K562 (cell line): Measurements from ENCODE around the gene BOLL. TPM values are rescaled to one million over a fixed set of nuclear protein-coding genes. Genes with fewer than 3 reads are reported as not detected.

Experiments
- BRD4 ChIP-seq: fragments of 200-600 bp; sonication (generic); IDR thresholded peaks from 2 replicates; pipeline ENCODE4 v1.6.1; 2017; ENCODE audit warnings: inconsistent platforms
- EGR1 ChIP-seq: fragments of 450-650 bp; conservative IDR thresholded peaks from 2 replicates; pipeline ENCODE4 v1.6.1; 2017; ENCODE audit warnings: mild to moderate bottlenecking
- EP400 ChIP-seq: fragments of 450-650 bp; IDR thresholded peaks from 2 replicates; pipeline ENCODE4 v1.6.1; 2017; ENCODE audit warnings: antibody characterized with exemption, mild to moderate bottlenecking, moderate library complexity
- L3MBTL2 ChIP-seq: fragments of 450-650 bp; IDR thresholded peaks from 2 replicates; pipeline ENCODE4 v1.6.1; 2016; ENCODE audit warnings: mild to moderate bottlenecking, moderate library complexity
- MGA ChIP-seq: fragments of 450-650 bp; IDR thresholded peaks from 2 replicates; pipeline ENCODE4 v1.6.1; 2016; ENCODE audit warnings: mild to moderate bottlenecking, moderate library complexity
- PKNOX1 ChIP-seq: fragments of 450-650 bp; IDR thresholded peaks from 2 replicates; pipeline ENCODE4 v1.6.1; 2016
- POLR2A ChIP-seq: fragments of 450-650 bp; conservative IDR thresholded peaks from 2 replicates; pipeline ENCODE4 v1.6.1; 2016
- RBFOX2 ChIP-seq: fragments of 200-400 bp; formaldehyde crosslinking; IDR thresholded peaks from 2 replicates; pipeline ENCODE4 v1.6.1; 2017; ENCODE audit warnings: low read depth, mild to moderate bottlenecking, low read length, moderate library complexity
- SMAD4 ChIP-seq: fragments of 250-450 bp; sonication (Bioruptor Pico); conservative IDR thresholded peaks from 2 replicates; pipeline ENCODE4 v1.8.0; 2021; ENCODE audit warnings: inconsistent platforms, mild to moderate bottlenecking, moderate library complexity
- TAF7 ChIP-seq: fragments of 450-650 bp; IDR thresholded peaks from 2 replicates; pipeline ENCODE4 v1.6.1; 2016; ENCODE audit warnings: missing genetic modification characterization, missing compliant biosample characterization
- polyA plus RNA-seq, 8 experiments: library from polyadenylated mRNA; depleted of rRNA in 4 of 8; stranded (reverse) in 5 of 8; unstranded in 3 of 8; fragments of >200 nt; fragmentation: Nextera tagmentation in 2 of 8; fragmentation: Illumina TruSeq in 1 of 8; extraction: Ambion mirVana in 2 of 8; extraction: Trizol in 1 of 8; gene quantifications; 2 replicates each; pipeline versions ENCODE4 v1.2.1 to v1.2.3, GENCODE V29; 2011 to 2014; ENCODE audit warnings: inconsistent platforms in 1 of 8, missing spikeins in 1 of 8
- total RNA-seq, 7 experiments: library from RNA; depleted of rRNA in 6 of 7; stranded (reverse); fragments of >200 nt in 6 of 7; fragmentation: Illumina TruSeq in 2 of 7; extraction: Trizol in 2 of 7; gene quantifications; 2 replicates each; pipeline versions ENCODE4 v1.2.1 to v1.2.3, GENCODE V29; 2011 to 2021; ENCODE audit warnings: low replicate concordance in 1 of 7

Gene BOLL
- total and polyA plus RNA-seq, 9 of the 15 experiments (the other 6 are each of a cell fraction or from before 2014, with no cell fraction given) = 0.11 to 0.55 (median 0.19) TPM; not detected in 1

- 0 out of 2 replicates have a peak, but pooled peaks have one; percentile 17 for TF ChIP-seq PKNOX1
- TF ChIP-seq L3MBTL2 = peak; percentile 41; the same call in 1 of the 2 replicates
- 0 out of 2 replicates have a peak, but pooled peaks have one; percentile 24 for TF ChIP-seq SMAD4
- TF ChIP-seq EGR1 = peak; percentile 55
- 0 out of 2 replicates have a peak, but pooled peaks have one; percentile 40 for TF ChIP-seq BRD4
- peak; percentile 76 for TF ChIP-seq POLR2A
- TF ChIP-seq MGA = peak; percentile 56
- TF ChIP-seq EP400 = peak; percentile 66
- TF ChIP-seq TAF7 (tag) = peak; percentile 64
- TF ChIP-seq RBFOX2 = peak; percentile 51
These were observed 56.3 kb downstream of the BOLL start (continued) for GRCh38 chr2:197728555-197729544.
